Activated T-helper 2 cell treated with anti-CD3 and anti-CD28 coated beads, Interferon-gamma antibody, Interleukin-2, Interleukin-4, amounts not matched to agents 10 μg/mL and 5 μg/mL and 100 μg/mL, durations not matched to agents 14 hours and 24 hours and 36 hours (primary cell): Measurements from ENCODE around the gene MTM1. TPM values are rescaled to one million over a fixed set of nuclear protein-coding genes. Genes with fewer than 3 reads are reported as not detected.

Experiments used
- DNase-seq: peaks from one replicate; pipeline ENCODE4 v3.0.0; 2021; ENCODE audit warnings: low spot score
- H3K27ac Mint-ChIP-seq: one replicate; pipeline ENCODE4 v1.8.0; 2021; ENCODE audit warnings: mixed read lengths
- H3K27me3 Mint-ChIP-seq: one replicate; pipeline ENCODE4 v1.8.0; 2021; ENCODE audit warnings: low read depth, mixed read lengths
- H3K36me3 Mint-ChIP-seq: one replicate; pipeline ENCODE4 v1.8.0; 2021; ENCODE audit warnings: low read depth, mixed read lengths
- H3K4me1 Mint-ChIP-seq: one replicate; pipeline ENCODE4 v1.8.0; 2021; ENCODE audit warnings: low read depth, mixed read lengths
- H3K4me3 Mint-ChIP-seq: one replicate; pipeline ENCODE4 v1.8.0; 2021; ENCODE audit warnings: low read depth, mild to moderate bottlenecking, moderate library complexity, mixed read lengths
- H3K9me3 Mint-ChIP-seq: one replicate; pipeline ENCODE4 v1.8.0; 2021; ENCODE audit warnings: mixed read lengths
- intact Hi-C: fragments of 100-400 bp; cut with micrococcal nuclease; formaldehyde crosslinking; loops from one replicate; pipeline ENCODE4 v1.15.1; 2023
- total RNA-seq: library from RNA; stranded (reverse); gene quantifications from 2 replicates; pipeline ENCODE4 v1.2.3, GENCODE V29; 2022

MTM1 gene
- total RNA-seq, 1 donor from 2014 or later, result 26.5 TPM

- Mint-ChIP-seq H3K27ac (no peak overlapping the region), H3K9me3 (no peaks in the 10 kb centered on the region), H3K36me3 (peaks cover 8% of the 10 kb centered on the region), H3K27me3 (no peaks in the 10 kb centered on the region), H3K4me1 (peaks cover 25% of the 10 kb centered on the region), H3K4me3 (no peak overlapping the region)
- intact Hi-C loops, result no loop called here
- DNase-seq, result no peak
Measured at GRCh38 chrX:150587585-150588503, 19.4 kb downstream of the MTM1 start.

- no peak overlapping the region for H3K4me3 Mint-ChIP-seq
Measured at GRCh38 chrX:150594584-150594983, 26.2 kb downstream of the MTM1 start.

GRCh38 chrX:150599226-150599625 is 30.8 kb downstream of the MTM1 start:
- Mint-ChIP-seq H3K4me3 (no peak overlapping the region), H3K27me3 (no peaks in the 10 kb centered on the region), H3K4me1 (peaks cover 14% of the 10 kb centered on the region), H3K27ac (no peak overlapping the region), H3K36me3 (peaks cover 44% of the 10 kb centered on the region), H3K9me3 (no peaks in the 10 kb centered on the region)
- intact Hi-C loops, result no loop called here
- no peak for DNase-seq

More at GRCh38 chrX:150594584-150594983, 26.2 kb downstream of the MTM1 start:
- intact Hi-C loops, result no loop called here
- DNase-seq, result no peak
- H3K9me3 Mint-ChIP-seq, result no peaks in the 10 kb centered on the region
- no peak overlapping the region for H3K27ac Mint-ChIP-seq
- H3K36me3 Mint-ChIP-seq, result peaks cover 10% of the 10 kb centered on the region
- peaks cover 6% of the 10 kb centered on the region for H3K4me1 Mint-ChIP-seq
- no peaks in the 10 kb centered on the region for H3K27me3 Mint-ChIP-seq

GRCh38 chrX:150602296-150602695 is 33.9 kb downstream of the MTM1 start:
- Mint-ChIP-seq H3K4me3 (no peak overlapping the region), H3K9me3 (no peaks in the 10 kb centered on the region), H3K36me3 (peaks cover 55% of the 10 kb centered on the region), H3K4me1 (peaks cover 14% of the 10 kb centered on the region), H3K27me3 (no peaks in the 10 kb centered on the region), H3K27ac (no peak overlapping the region)
- no peak for DNase-seq
- intact Hi-C loops, result no loop called here

GRCh38 chrX:150602743-150603142 is 34.3 kb downstream of the MTM1 start:
- Mint-ChIP-seq H3K9me3 (no peaks in the 10 kb centered on the region), H3K36me3 (peaks cover 59% of the 10 kb centered on the region), H3K4me1 (peaks cover 17% of the 10 kb centered on the region), H3K27me3 (no peaks in the 10 kb centered on the region), H3K27ac (peak overlapping the region; percentile 8), H3K4me3 (no peak overlapping the region)
- intact Hi-C loops, result no loop called here
- DNase-seq, result no peak

GRCh38 chrX:150605603-150606002 is 37.2 kb downstream of the MTM1 start:
- H3K9me3 Mint-ChIP-seq, result no peaks in the 10 kb centered on the region
- H3K4me3 Mint-ChIP-seq, result no peak overlapping the region
- peaks cover 23% of the 10 kb centered on the region for H3K4me1 Mint-ChIP-seq
- intact Hi-C loops, result no loop called here
- H3K36me3 Mint-ChIP-seq, result peaks cover 64% of the 10 kb centered on the region
- no peak for DNase-seq
- H3K27me3 Mint-ChIP-seq, result no peaks in the 10 kb centered on the region
- H3K27ac Mint-ChIP-seq, result no peak overlapping the region

GRCh38 chrX:150607201-150607600 is 38.8 kb downstream of the MTM1 start:
- intact Hi-C loops, result no loop called here
- no peaks in the 10 kb centered on the region for H3K27me3 Mint-ChIP-seq
- DNase-seq, result no peak
- H3K4me3 Mint-ChIP-seq, result no peak overlapping the region
- no peaks in the 10 kb centered on the region for H3K9me3 Mint-ChIP-seq
- H3K27ac Mint-ChIP-seq, result peak overlapping the region; percentile 33
- peaks cover 16% of the 10 kb centered on the region for H3K4me1 Mint-ChIP-seq
- H3K36me3 Mint-ChIP-seq, result peaks cover 48% of the 10 kb centered on the region

GRCh38 chrX:150610043-150610442 is 41.6 kb downstream of the MTM1 start:
- no peak overlapping the region for H3K4me3 Mint-ChIP-seq
- no peak for DNase-seq
- peaks cover 40% of the 10 kb centered on the region for H3K36me3 Mint-ChIP-seq
- H3K27me3 Mint-ChIP-seq, result no peaks in the 10 kb centered on the region
- peak overlapping the region; percentile 49 for H3K27ac Mint-ChIP-seq
- intact Hi-C loops, result no loop called here
- H3K9me3 Mint-ChIP-seq, result no peaks in the 10 kb centered on the region
- H3K4me1 Mint-ChIP-seq, result peaks cover 11% of the 10 kb centered on the region

- H3K27me3 Mint-ChIP-seq, result no peaks in the 10 kb centered on the region
- peak overlapping the region; percentile 49 for H3K27ac Mint-ChIP-seq
- intact Hi-C loops, result no loop called here
- DNase-seq, result no peak
- peaks cover 11% of the 10 kb centered on the region for H3K4me1 Mint-ChIP-seq
- H3K4me3 Mint-ChIP-seq, result no peak overlapping the region
- no peaks in the 10 kb centered on the region for H3K9me3 Mint-ChIP-seq
- peaks cover 43% of the 10 kb centered on the region for H3K36me3 Mint-ChIP-seq
Measured at GRCh38 chrX:150610446-150610845, 42.0 kb downstream of the MTM1 start.

GRCh38 chrX:150615356-150615755 is 46.9 kb downstream of the MTM1 start:
- no peaks in the 10 kb centered on the region for H3K9me3 Mint-ChIP-seq

GRCh38 chrX:150616179-150616862 is 47.9 kb downstream of the MTM1 start:
- Mint-ChIP-seq H3K4me3 (no peak overlapping the region), H3K27me3 (no peaks in the 10 kb centered on the region), H3K9me3 (no peaks in the 10 kb centered on the region), H3K36me3 (peaks cover 56% of the 10 kb centered on the region), H3K4me1 (peaks cover 3% of the 10 kb centered on the region), H3K27ac (no peak overlapping the region)
- no peak for DNase-seq
- intact Hi-C loops, result no loop called here

More at GRCh38 chrX:150615356-150615755, 46.9 kb downstream of the MTM1 start:
- no peak overlapping the region for H3K4me3 Mint-ChIP-seq
- H3K4me1 Mint-ChIP-seq, result peaks cover 2% of the 10 kb centered on the region
- H3K27me3 Mint-ChIP-seq, result no peaks in the 10 kb centered on the region
- DNase-seq, result no peak
- intact Hi-C loops, result no loop called here
- H3K36me3 Mint-ChIP-seq, result peaks cover 50% of the 10 kb centered on the region
- no peak overlapping the region for H3K27ac Mint-ChIP-seq

GRCh38 chrX:150616863-150617198 is 48.4 kb downstream of the MTM1 start:
- no peak for DNase-seq
- intact Hi-C loops, result no loop called here
- Mint-ChIP-seq H3K27ac (no peak overlapping the region), H3K4me3 (no peak overlapping the region), H3K4me1 (peaks cover 9% of the 10 kb centered on the region), H3K9me3 (no peaks in the 10 kb centered on the region), H3K36me3 (peaks cover 61% of the 10 kb centered on the region), H3K27me3 (no peaks in the 10 kb centered on the region)

- no peaks in the 10 kb centered on the region for H3K27me3 Mint-ChIP-seq
Measured at GRCh38 chrX:150621652-150622051, 53.2 kb downstream of the MTM1 start.

More at GRCh38 chrX:150621652-150622051, 53.2 kb downstream of the MTM1 start:
- peaks cover 12% of the 10 kb centered on the region for H3K4me1 Mint-ChIP-seq
- H3K36me3 Mint-ChIP-seq, result peaks cover 62% of the 10 kb centered on the region
- no peaks in the 10 kb centered on the region for H3K9me3 Mint-ChIP-seq
- H3K4me3 Mint-ChIP-seq, result no peak overlapping the region
- DNase-seq, result no peak
- H3K27ac Mint-ChIP-seq, result peak overlapping the region; percentile 69
- intact Hi-C loops, result no loop called here
